CD4-positive, alpha-beta T cell treated with Interleukin-6 for 4 hours (primary cell): ENCODE measurements around the gene TBCC.
"Not testable (repeated sequence)": the region's sequence is repeated elsewhere in the genome, so short reads cannot be mapped to it uniquely, and the experiment has no call there.

ENCODE experiments used
- DNase-seq: peaks from one replicate; pipeline ENCODE4 v3.0.0-alpha.2; 2020; ENCODE audit warnings: mixed read lengths

TBCC gene

GRCh38 chr6:42727627-42728026, 18.3 kb downstream of the TBCC start:
- no peak for DNase-seq

DNA sequence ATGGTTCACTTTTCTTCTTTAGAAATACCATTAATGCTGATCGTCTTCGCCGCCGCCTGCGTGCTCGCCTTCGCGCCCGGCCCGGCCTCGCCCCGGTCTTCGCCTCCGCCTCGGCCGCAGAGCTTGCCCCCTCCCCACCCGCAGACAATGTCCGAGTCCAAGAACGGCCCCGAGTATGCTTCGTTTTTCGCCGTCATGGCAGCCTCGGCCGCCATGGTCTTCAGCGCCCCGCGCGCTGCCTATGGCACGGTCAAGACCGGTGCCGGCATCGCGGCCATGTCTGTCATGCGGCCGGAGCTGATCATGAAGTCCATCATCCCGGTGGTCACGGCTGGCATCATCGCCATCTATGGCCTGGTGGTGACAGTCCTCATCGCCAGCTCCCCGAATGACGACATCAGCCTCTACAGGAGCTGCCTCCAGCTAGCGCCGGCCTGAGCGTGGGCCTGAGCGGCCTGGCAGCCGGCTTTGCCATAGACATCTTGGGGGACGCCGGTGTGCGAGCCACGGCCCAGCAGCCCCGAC, 18.8 kb downstream of the TBCC start:
- DNase-seq: no peak

- peak; percentile 82 for DNase-seq
Observed at GRCh38 chr6:42726485-42727086, 19.3 kb downstream of the TBCC start.

- DNase-seq: no peak
Observed at GRCh38 chr6:42726026-42726425, 19.9 kb downstream of the TBCC start.

GRCh38 chr6:42724825-42725224, 21.1 kb downstream of the TBCC start:
- no peak for DNase-seq

DNA sequence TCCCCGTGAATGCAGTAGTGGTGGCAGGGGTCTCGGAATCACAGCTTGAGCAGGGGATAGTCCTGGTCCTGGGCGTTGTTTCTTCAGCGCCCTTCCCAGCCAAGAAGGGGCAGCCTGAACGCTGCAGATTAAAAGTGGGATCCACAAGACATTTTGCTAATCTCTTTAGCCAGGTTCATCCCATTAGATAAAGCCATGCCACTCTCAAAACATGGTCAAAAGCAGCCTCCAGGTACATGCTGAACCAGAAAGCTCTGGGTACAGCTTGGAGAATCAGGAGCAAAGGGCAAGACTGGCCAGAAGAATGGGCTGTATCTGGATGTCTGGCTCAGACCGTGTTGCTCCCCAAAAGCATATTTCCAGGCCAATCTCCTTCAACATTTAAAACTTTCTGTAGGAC, 23.4 kb downstream of the TBCC start, which contains the start of gene PRPH2:
Gene PRPH2 (minus strand): TSS at position 101 of the 400 bp plus-strand sequence. CDS start 263 bp downstream, outside the sequence.
- no peak for DNase-seq

DNA sequence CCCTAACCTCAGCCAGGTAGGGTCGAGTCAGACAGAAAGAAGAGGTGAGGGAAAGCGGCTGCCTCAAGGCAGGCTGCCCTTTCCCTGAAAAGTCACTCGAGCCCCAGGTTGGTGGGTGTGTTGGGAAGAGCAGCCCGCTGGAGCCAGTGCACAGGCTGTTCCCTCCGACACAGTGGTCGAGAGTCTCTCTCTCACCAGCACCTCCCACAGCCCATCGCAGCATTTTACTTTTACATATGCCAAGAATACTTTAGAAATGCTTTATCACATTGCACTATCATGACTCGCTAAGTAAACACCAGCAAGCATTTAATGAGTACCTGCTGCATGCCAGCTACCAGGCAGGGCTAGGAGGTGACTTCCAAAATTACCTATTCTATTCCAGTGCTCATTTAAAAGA, 25.2 kb downstream of the TBCC start:
- DNase-seq: no peak

DNA sequence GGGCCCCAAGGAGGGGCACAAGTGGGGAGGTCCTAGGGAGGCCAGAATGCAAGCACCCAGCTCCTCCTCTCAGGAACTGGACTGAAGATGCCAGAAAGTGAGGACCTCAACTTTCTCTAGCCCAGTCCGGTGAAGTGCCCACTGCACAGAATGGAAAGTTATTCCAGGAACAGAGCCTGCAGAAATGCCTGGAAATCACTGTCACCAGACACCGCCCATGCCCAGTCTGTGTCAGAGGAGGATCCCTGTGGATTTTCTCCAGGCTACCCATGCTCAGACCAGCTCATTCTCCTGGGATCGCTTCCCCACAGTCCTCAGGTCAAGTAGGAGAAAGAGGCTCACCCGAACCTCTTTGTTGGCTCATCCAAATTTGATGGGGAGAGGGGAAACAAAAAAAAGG, 30.0 kb downstream of the TBCC start:
- no peak for DNase-seq

GRCh38 chr6:42714098-42714761, 31.7 kb downstream of the TBCC start:
- no peak for DNase-seq

- DNase-seq: no peak
Observed at GRCh38 chr6:42711930-42712329, 34.0 kb downstream of the TBCC start.

GRCh38 chr6:42710316-42710715, 35.6 kb downstream of the TBCC start:
- no peak for DNase-seq

- no peak for DNase-seq
Observed at GRCh38 chr6:42709871-42710270, 36.0 kb downstream of the TBCC start.

GRCh38 chr6:42708096-42708495, 37.8 kb downstream of the TBCC start:
- DNase-seq: no peak

DNA sequence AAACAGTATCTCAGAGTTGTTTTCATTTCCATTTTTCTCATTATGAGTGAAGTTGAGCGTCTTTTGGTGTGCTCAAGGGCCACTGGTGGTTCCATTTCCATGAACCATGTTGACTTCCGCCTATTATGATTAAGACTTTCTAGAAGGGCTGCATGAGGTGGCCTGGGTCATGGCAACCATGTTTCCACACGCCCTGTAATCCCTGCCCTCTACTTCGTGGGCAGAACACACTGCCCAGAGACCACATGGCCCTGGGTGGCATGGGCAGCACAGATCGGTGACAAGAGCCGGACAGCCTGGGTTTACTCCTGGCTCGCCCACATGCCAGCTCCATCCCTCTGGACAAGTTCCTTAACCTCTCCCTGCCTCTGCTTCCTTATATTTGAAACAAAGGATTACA, 38.3 kb downstream of the TBCC start:
- no peak for DNase-seq

DNA sequence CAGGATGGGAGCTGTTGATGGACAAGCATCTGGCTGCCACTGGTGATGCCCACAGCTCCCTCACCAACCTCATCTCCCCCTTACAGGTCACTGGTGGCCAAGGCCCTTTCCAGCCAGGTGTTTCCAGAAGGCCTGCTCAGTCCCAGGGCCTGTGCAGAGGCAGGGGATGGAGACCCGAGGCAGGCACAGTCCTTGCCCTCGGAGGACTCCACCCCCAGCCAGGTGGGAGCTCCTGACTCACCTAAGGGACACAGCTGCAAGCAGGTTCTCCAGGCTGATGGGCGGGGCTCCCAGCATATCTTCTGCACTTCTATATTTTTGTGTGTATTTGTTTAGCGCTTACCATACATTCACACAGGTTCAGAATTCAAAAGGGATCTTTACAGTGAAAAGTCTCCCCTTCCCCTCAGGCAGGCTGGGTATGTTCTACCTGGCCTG, 40.9 kb downstream of the TBCC start:
- no peak for DNase-seq

GRCh38 chr6:42704251-42704936, 41.5 kb downstream of the TBCC start:
- DNase-seq: no peak

GRCh38 chr6:42702786-42703185, 43.1 kb downstream of the TBCC start:
- not testable (repeated sequence) for DNase-seq

- DNase-seq: no peak
Observed at GRCh38 chr6:42702200-42702599, 43.7 kb downstream of the TBCC start.

- DNase-seq: no peak
Observed at GRCh38 chr6:42698217-42698616, 47.7 kb downstream of the TBCC start.

GRCh38 chr6:42697268-42697655, 48.6 kb downstream of the TBCC start:
- DNase-seq: no peak

GRCh38 chr6:42696526-42697267, 49.2 kb downstream of the TBCC start:
- DNase-seq: no peak

GRCh38 chr6:42694586-42694985, 51.3 kb downstream of the TBCC start:
- DNase-seq: no peak
